Peyer's patch (tissue), 4 donors: ENCODE measurements around the gene MYLK.
"Not testable (repeated sequence)": the region's sequence is repeated elsewhere in the genome, so short reads cannot be mapped to it uniquely, and the experiment has no call there.

Experiments used
- POLR2A ChIP-seq, 2 donors: fragments of 450-650 bp; IDR thresholded peaks; one replicate each; pipeline ENCODE4 v1.5.1; 2017; ENCODE audit warnings: antibody characterized with exemption in 2 of 2, mild to moderate bottlenecking in 2 of 2, moderate library complexity in 2 of 2
- TF ChIP-seq, protein P1 (sequence below), 6 experiments: fragments of 450-650 bp in 4 of 6; fragments of 200-600 bp in 2 of 6; sonication (generic) in 1 of 6; IDR thresholded peaks; one replicate each; pipeline ENCODE4 v1.5.1; 2017 to 2019; ENCODE audit warnings: antibody characterized with exemption in 6 of 6, mild to moderate bottlenecking in 3 of 6, moderate library complexity in 1 of 6

DNA sequence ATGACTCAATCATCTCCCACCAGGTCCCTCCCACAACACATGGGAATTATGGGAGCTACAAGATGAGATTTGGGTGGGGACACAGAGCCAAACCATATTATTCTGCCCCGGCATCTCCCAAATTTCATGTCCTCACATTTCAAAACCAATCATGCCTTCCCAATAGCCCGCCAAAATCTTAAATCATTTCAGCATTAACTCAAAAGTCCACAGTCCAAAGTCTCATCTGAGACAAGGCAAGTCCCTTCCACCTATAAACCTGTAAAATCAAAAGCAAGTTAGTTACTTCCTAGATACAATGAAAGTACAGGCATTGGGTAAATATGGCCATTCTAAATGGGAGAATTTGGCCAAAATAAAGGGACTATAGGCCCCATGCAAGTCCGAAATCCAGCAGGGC, 6.0 kb upstream of the MYLK start:
- TF ChIP-seq, protein P1, sequence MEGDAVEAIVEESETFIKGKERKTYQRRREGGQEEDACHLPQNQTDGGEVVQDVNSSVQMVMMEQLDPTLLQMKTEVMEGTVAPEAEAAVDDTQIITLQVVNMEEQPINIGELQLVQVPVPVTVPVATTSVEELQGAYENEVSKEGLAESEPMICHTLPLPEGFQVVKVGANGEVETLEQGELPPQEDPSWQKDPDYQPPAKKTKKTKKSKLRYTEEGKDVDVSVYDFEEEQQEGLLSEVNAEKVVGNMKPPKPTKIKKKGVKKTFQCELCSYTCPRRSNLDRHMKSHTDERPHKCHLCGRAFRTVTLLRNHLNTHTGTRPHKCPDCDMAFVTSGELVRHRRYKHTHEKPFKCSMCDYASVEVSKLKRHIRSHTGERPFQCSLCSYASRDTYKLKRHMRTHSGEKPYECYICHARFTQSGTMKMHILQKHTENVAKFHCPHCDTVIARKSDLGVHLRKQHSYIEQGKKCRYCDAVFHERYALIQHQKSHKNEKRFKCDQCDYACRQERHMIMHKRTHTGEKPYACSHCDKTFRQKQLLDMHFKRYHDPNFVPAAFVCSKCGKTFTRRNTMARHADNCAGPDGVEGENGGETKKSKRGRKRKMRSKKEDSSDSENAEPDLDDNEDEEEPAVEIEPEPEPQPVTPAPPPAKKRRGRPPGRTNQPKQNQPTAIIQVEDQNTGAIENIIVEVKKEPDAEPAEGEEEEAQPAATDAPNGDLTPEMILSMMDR (IDR thresholded peaks at IDR 0.05), result not testable (repeated sequence)
- not testable (repeated sequence) for TF ChIP-seq POLR2A (IDR thresholded peaks at IDR 0.05)
